SH-SY5Y (cell line): ENCODE results near the gene CD63.

Experiments
- GATA2 ChIP-seq: IDR thresholded peaks from 2 replicates; pipeline ENCODE4 v1.6.1; 2011; ENCODE audit warnings: mild to moderate bottlenecking, low read depth, low read length
- GATA3 ChIP-seq: IDR thresholded peaks from 2 replicates; pipeline ENCODE4 v1.6.1; 2011; ENCODE audit warnings: low read depth, mild to moderate bottlenecking, low read length, moderate library complexity

GRCh38 chr12:55707219-55707671 lies 21.6 kb downstream of the CD63 start:
- TF ChIP-seq GATA3 (no peak), GATA2 (no peak)
